Measurements from ENCODE around the gene SAMD7.

DNA sequence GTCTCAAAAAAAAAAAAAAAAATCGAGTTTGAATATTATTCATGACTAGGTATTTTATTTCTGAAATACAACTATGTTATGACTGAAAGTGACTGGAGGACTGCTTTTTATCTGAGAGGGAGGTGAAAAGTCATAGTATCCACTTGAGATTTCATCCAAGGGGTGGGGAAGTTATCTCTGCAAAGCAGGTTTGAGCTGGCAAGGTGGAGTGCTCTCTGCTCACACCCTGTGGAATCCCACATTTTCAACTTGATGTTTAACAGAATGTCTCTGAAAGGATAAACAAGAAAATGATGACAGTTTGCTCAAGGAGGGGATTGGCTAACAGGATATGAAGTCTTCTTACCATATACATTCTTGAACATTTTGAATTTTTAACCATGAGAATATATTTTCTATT, 27.9 kb downstream of the SAMD7 start:
- TF ChIP-seq, protein P1, sequence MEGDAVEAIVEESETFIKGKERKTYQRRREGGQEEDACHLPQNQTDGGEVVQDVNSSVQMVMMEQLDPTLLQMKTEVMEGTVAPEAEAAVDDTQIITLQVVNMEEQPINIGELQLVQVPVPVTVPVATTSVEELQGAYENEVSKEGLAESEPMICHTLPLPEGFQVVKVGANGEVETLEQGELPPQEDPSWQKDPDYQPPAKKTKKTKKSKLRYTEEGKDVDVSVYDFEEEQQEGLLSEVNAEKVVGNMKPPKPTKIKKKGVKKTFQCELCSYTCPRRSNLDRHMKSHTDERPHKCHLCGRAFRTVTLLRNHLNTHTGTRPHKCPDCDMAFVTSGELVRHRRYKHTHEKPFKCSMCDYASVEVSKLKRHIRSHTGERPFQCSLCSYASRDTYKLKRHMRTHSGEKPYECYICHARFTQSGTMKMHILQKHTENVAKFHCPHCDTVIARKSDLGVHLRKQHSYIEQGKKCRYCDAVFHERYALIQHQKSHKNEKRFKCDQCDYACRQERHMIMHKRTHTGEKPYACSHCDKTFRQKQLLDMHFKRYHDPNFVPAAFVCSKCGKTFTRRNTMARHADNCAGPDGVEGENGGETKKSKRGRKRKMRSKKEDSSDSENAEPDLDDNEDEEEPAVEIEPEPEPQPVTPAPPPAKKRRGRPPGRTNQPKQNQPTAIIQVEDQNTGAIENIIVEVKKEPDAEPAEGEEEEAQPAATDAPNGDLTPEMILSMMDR (IDR thresholded peaks at IDR 0.05; ENCODE audit: low read depth, low read length): no peak
- TF ChIP-seq, protein P2, sequence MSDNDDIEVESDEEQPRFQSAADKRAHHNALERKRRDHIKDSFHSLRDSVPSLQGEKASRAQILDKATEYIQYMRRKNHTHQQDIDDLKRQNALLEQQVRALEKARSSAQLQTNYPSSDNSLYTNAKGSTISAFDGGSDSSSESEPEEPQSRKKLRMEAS (IDR thresholded peaks at IDR 0.05; ENCODE audit: low read depth, low read length): no peak
- no peak for TF ChIP-seq POLR2A (IDR thresholded peaks at IDR 0.05; ENCODE audit: extremely low read depth, insufficient read length)

Data from NB4 (cell line).